NCI-H2196 (cell line): ENCODE measurements around the gene SDHB.

Experiments used
- DNase-seq: peaks from one replicate; lab custom pipeline; 2025; ENCODE audit not compliant: unreplicated experiment; lab: John Stamatoyannopoulos, UW

Gene SDHB

DNA sequence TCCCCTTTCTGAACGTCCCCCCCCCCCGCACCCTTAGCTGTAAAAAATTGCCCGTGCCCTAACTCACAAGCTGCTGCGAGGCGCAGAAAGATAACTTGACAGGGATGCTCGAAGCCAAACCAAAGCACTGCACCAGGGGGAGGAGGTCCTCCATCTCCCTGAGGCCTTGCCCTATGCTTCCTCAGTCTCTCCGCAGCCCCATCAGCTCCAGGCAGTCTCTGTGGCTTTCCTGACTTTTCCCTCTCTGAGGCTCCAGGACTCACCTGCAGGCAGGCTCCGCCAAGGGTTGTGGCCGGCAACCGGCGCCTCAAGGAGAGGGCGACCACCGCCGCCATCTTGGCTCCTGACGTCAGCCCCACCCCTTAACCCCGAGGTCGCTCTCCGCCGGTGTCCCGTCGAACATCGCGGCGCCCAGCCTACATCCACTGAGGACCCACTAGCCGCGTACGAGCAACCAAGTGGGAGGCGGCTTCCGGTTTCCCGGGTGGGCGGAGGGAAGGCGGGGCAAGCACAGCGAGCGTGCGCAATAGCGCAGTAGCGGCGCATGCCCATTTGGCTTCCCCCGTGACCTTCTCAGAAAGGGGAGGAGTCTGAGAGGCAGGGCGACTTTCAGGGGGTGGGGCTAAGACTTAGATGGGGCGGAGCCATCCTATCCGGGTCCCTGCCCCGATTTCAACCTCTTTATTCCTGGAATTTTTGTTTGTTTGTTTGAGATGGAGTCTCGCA lies at the start of gene SDHB:
Gene SDHB (minus strand): TSS at position 348 of the 726 bp plus-strand sequence. CDS start 13 bp downstream, at position 335.
- DNase-seq, result peak; percentile 97

DNA sequence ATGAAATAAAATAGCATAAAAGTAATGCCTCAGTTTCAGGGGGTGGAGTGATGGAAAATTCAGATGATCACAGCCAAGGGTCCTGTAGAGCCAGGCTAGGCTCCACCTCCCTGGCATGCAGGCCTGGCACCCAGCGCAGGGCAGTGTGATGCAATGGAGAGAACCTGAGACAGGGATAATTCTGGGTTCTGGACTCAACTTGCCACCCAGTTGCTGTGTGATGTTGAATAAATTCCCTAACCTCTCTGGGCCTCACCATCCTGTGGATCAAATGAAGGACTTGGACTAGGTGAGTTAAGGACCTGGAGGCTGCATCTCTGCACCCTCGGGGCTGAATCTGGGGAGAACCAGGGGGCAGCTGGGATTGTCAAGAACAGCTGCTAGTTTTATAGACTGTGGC lies 48.4 kb upstream of the SDHB start:
- DNase-seq, result no peak

DNA sequence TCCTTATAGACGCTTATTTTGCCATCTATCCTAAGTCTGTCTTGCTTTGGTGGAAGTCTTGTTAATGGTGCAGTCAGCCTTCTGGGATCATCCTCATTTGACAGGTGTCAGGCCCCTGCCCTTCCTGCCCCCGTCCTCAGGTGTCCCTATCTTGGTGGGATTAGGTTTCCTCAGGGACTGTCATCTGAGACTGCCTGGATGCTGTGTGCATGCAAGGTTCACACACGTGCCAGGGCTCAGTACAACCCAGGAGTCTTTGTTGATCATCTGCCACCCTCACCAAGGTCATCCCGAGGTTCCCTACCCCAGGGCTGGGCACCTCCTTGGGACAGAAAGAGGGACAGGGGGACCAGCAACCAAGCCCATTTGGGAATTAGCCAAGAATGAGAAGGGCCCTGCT lies 47.4 kb upstream of the SDHB start:
- no peak for DNase-seq

DNA sequence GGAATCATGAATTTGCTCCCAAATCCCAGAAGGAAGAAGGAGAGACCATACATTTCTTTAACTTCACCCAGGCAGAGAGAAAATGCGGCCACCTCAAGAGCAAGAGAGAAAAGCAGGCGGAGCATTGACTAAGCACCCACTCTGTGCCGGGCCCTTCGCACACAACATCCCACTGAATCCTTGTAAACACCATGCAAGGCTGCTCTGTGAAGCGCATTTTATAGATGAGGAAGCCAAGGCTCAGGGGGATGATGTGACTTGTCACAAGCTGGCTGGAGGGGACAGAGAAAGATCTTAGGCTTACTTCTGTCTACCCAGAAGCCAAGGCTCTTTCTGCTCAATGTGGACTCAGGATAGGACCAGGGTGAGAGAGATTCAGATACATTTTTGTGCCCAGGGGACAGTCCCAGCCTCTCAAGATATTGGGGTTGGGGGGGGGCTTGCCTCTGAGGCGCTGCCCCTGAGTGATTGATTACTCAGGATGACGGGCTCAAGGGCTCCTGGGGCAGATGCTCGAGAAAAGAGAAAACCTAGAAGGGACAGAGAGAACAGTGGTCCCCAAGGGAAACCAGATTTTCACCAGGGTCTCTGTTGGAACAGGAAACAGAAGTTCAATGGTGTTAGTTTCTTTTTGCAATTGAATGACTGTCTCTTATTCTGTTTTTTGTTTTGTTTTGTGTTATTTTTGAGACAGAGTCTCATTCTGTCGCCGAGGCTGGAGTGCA lies 45.9 kb upstream of the SDHB start:
- no peak for DNase-seq

DNA sequence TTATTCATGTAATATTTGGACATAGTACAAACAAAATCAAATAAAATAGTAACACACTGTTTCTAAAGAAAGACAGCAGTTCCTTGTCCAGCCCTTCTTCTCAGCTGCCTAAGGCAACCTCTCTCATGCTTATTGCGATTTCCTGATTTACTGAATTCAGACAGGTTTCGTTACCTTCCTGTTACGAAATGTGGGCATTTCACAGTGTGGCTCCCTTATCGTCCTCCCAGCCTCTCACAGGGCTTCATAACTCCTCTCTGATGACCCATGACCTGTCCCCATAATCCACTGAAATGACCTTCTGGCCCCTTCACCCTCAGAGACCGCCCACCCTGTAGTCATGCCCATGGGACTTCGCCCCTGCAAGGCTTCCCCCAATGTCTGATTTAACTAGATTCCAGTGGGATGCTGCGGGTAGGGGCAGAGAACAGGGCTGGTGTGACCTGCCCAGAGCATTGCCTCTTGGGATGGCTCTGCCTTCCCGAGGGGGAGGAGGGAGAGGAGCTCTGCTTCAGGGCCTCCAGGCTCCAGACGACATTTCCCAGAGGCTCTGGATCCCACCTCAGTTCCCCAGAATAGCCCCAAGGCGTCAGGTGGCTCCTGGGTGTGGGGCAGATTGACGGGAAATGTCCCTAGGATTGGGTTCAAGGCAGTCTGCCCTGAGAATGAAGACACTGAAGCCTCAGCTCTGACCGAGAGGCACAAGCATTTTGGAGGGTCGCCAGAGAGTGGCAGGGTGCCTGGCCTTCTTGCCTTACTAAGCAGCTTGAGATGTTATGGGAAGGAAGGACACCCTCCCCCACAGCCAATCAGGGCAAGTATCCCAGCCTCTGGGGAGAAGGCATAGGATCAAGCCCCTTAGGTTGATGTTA lies 44.9 kb upstream of the SDHB start:
- no peak for DNase-seq

DNA sequence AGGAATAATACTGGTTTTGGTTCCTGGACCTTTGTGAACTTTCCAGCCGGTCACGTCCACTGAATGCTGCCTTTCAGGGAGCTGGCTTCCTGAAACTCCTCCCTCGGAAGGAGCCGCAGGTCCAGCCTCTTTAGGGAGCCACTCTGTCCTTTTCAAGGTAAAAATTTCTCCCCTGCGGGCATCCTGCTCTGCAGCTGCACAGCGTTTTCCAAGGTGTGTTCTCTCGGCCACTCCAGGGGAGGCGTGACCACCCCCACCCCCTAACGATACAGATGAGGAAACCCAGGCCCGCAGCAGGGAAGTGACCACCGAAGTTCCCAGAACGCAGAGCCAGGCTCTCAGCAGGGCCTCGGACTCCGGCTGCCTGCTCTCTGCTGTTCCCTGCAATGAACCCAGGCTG lies 44.0 kb upstream of the SDHB start:
- no peak for DNase-seq

DNA sequence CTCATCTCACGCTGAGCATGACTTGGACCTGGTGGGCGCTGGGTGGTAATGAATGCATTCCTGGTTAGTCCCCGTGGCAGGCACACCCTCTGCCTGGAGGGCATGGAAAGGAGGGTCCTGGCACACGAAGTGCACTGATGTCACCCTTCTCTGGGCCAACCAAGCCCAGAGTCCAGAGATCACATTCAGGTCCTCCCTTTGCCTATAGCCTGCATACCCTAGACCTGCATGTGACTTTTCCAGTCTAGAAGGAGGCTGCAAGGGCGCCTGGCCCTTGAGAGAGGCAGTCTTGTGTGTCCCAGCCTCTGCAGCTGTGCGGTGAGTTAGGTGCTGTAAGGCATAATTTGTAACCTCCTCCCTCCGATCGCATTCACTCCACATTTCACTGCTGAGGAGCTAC lies 43.3 kb upstream of the SDHB start:
- DNase-seq, result no peak

DNA sequence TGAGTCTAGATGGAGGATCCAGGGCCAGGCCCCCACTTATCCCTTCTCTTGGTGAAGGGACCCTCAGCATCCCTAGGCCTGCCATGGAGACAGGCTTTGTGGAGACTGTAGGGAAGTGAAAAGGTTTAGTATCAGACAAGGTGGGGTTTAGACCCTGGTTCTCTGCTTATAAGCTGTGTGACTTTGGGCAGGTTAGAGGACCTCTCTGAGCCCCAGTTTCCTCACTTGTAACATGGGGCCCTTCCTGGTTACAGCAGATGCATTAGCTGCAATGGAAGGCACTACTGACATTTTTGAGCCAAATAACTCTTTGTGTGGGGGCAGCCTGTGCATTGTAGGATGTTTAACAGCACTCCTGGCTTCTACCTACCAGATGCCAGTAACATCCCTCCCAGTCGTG lies 42.8 kb upstream of the SDHB start:
- no peak for DNase-seq

DNA sequence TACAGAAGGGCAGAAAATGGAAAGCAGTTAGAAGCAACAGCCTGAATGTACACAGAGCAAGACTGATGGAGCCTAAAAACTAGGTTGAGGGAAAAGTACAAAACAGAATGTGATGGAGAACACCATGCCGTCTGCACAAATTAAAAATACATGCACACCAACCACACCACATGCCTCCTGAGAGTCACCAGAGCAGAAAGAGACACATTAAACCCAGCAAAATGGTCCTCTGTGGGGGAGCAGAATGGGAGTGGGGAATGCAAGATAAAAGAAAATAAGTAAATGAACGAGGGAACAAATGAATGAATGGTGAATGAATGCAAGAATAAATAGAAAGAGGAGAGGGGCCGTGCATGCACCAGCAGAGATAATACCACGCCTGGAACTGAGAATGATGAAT lies 41.3 kb upstream of the SDHB start:
- no peak for DNase-seq

DNA sequence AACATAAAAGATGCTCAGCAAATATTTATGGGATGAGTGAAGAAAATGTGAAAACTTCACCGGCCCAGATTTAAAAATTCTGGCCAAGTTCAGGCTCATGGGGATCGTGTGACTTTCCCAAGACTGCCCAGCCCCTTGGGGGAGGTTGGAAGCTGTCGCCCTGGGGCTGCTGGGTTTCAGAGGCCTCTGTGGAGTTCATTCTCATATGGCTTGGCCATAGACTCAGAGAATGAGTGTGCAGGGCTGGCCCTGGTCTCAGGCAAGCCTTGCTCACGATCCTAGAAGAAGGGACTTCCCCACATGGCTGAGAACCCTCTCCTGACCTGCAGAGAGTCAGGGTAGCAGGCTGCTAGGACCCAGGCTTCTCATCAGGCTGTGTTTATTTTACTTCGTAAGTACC lies 40.8 kb upstream of the SDHB start:
- no peak for DNase-seq

DNA sequence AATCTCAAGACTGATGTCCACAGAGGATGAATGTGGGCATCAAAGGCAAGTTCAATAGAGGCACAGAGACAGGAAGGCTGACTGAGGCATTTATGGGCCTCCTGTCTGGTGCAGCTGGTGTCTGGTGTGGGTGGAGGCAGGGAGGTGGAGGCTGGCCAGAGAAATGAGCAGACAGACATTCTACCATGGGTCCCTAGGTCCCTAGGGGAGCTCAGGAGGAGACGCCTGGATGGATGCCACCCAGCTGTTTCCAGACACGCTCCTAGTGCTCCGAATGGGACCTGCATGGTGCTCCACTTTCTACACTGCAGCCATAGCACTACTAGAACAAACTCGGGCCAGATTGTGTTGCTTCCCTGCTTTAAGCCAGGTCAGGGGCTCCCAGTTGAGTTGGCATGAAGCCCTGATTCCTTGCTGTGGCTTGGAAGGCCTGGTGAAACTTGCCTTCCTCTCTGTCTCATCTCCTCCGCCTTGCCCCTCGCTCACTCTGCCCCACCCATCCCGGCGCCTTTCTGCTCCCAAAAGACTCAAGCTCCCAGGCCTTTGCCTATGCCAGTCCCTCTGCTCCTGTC lies 40.1 kb upstream of the SDHB start:
- DNase-seq, result no peak

DNA sequence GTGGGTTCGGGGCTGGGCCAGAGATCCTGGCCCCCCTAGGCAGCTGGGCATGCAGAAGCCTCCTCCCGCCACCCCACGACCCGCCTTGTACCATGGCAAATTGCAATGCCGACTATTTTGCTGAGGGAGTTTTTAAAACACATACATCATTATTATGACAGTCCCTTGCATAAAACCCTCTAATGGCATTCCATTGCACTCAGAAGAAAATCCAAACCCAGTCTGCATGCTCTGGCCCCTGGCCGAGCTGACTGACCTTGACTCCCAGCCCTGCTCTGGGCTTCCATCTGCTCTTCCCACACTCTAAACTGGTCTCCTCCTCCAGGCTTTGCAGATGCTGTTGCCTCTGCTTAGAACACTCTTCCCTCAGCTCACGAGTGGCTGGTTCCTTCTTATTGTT lies 37.4 kb upstream of the SDHB start:
- no peak for DNase-seq

DNA sequence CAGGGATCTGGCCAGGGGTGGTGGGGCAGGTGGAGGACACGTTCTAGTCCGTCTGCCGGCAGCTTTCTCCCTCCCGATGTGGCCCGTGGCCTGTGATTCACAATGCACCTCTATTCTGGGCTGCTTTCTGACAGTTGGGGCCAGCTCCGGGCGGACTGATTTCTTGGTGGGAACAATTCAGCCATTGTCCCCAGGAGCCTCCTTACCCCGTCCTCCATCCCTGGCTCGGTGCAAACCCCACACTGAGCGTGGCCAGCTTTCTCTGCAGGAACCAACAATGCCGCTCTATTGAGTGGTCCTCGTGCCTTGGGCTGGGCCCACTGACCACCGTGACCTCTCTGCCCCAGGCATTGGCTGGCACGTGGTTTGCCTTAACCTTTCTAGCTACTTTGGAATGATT lies 35.7 kb upstream of the SDHB start:
- no peak for DNase-seq

DNA sequence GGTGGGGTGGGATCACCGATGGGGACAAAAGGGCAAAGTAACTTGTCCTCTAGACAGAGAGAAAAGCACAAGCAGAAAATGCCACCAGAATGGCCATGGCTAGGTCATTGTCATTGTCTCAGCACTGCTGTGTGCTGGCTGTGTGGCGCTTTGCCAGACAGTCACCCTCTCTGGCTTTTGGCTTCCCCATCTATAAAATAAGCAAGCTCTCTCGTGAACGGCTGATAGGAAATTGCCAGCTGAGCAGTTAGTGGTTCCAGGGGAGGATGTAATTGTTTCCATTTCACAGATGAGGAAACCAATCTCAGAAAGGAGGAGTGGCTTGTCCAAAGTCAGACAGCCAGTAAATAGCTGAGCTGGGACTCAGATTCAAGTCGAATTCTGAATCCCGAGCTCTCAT lies 32.9 kb upstream of the SDHB start:
- DNase-seq, result no peak

DNA sequence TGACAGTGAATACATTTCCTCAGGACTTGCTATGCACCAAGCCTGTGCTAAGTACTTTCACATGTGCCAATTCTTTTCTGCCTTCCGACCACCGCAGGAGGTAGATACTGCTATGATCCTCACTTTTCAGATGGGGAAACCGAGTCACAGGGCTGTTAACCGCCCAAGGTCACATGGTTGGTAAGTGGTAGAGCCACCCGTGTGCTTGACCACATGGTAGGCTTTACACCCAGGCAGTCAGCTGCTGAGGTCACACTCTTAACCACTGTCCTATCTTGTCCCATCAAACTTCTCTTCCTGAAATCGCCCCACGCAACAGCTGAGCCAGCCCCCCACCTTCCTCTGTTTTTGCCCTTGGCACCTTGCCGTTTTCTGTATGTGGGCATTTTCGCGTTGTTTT lies 31.0 kb upstream of the SDHB start:
- DNase-seq, result no peak

DNA sequence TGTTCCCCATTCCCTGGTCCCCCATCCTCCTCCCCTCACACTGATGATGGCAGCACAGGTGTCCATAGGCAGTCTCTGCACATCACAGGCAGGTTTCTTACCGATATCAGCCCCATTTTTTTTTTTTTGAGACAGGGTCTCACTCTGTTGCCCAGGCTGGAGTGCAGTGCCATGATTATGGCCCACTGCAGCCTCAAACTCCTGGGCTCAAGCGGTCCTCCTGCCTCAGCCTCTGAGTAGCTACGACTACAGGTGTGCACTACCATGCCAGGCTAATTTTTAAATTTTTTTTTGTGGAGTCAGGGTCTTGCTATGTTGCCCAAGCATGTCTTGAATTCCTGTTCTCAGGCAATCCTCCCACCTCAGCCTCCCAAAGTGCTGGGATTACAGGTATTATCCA lies 28.9 kb upstream of the SDHB start:
- DNase-seq, result no peak

DNA sequence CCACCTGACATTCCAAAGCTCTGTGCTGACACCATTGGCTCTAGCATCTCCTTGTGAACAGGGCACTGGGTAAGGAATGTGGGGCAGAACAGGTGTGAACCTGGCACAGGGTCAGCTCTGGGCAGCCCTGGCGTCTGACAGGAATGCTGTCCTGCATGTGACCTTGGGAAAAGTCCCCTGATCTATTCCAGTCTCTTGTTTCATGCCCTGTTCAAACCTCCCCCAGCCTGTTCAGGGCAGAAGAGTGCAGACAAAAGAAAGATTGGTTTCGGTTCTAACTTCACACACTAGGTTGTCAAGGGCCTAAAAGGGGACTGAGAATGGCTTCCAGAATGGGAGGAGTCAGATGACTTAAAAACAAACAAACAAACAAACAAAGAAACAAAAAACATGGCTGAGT lies 27.6 kb upstream of the SDHB start:
- peak; percentile 26 for DNase-seq

DNA sequence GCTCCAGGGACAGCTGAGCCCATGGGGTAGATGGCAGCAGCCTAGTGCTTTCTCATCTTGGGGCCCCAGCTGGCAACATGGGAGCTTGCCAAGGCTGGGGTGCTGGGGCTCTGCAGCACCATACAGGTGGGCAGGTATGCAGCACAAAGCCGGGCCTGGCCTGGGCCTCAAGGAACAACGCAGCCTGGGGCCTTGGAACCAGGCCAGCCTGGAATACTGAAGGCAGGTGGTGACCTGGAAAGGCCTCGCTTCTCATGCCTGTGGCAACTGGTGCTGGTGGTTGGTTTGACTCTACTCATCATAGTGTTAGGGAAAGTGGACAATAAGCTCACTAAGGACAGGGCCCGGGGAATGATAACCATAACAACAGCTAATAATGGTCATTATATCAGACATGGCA lies 27.0 kb upstream of the SDHB start:
- DNase-seq, result no peak

DNA sequence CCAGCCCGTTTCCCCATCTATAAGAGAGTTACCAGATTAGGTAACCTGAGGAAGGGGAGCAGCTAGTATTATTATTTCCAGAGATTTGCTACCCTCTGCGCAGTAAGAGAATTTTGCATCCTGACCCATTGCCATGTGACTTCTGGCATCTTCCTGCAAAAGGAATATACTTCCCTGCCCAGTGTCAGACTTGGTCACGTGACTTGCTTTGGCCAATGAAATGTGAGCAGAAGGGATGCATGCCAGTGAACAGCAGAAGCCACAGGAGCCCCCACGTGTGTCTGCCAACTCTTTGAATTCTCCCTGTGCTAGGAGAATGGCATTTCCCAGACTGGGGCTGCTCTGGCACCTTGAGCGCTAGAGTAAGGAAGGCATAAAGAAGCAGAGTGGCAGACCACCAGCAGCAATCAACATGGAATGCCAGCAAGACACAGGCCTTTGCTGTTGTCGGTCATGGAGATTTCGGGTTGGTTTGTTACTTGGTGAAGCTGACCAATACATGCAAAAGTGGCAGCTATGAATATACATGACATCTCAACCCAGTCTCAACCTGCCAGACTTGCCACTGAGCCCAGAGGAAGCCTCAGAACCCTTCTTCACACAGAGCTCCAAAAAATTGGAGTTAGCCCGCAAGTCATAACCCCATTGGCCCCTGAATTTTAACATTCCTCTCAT lies 26.4 kb upstream of the SDHB start:
- DNase-seq, result no peak

DNA sequence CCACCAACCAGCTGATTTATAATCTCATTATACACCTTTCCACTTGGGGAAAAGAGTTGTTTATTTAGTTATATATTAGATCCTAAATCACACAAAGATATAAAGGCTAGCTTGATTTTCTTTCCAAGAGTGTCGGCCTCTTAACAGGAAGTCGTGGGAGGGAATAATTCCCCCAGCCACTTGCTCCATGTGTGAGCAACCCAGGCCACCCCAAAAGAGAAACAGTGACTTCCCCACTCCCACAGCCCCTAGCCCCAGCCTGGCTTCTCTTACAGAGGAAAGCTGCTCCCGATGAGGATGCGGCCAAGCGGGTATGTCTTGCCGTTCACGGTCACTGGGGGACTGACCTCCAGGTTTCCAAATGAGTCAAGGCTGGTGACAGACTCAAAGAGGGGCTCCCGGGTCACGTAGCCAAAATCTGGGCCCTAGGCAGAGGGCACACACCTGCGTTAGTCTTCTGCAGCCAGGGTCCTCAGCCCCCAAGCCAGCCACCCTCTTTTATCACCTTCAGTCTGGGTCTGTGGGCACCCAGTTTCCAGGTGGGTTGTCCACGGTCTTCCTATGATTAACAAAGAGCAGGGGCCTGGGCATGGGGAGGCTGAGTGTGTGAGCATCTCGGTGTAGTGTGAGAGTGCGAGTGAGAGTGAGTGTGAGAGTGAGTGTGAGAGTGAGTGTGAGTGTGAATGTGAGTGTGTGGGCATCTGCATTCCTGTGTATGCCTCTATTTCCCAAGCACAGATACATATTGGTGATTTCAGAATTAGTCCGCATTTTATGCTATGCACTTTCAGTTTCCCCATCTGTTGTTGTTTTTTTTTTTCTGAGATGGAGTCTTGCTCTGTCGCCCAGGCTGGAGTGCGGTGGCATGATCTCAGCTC lies 25.4 kb upstream of the SDHB start:
- no peak for DNase-seq
